Measurements from ENCODE around the gene C1orf185.
"Not testable (repeated sequence)": the region's sequence is repeated elsewhere in the genome, so short reads cannot be mapped to it uniquely, and the experiment has no call there.

Gene C1orf185

GRCh38 chr1:51137696-51138095 is 35.7 kb downstream of the C1orf185 start:
- not testable (repeated sequence) for DNase-seq

- peak in 1 of 3 donors; percentile 8 for DNase-seq
Observed at GRCh38 chr1:51139474-51139873, 37.4 kb downstream of the C1orf185 start.

- DNase-seq = no peak
Observed at GRCh38 chr1:51147394-51147793, 45.4 kb downstream of the C1orf185 start.

DNA sequence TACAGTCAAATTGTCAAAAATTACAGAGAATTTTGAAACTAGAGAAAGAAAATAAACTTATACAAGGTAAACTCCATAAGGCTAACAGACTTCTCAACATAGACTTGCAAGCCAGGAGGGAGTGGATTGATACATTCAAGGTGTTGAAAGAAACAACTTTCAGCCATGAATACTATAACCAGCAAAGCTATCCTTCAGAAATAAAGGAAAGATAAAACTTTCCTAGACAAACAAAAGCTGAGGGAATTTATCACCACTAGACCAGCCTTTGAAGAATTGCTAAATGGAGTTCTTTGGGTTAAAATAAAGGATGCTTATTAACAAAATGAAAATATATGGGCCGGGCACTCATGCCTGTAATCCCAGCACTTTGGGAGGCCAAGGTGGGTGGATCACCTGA is 52.7 kb downstream of the C1orf185 start:
- DNase-seq = no peak

DNA sequence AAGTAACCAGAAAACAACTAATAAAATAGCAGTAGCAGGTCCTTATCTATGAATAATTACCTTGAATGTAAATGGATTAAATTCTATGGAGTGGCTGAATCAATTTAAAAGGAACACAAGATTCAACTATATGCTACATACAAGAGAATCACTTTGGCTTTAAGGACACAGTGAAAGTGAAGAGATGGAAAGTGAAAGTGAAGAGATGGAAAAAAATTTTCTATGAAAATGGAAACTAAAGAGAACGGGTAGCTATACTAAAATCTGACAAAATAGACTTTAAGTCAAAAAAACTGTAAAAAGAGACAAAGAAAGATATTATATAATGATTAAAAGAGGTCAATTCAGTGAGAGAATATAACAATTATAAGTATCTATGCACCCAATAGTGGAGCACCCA is 54.7 kb downstream of the C1orf185 start:
- DNase-seq = peak in 1 of 3 donors; percentile 12

GRCh38 chr1:51157395-51157794 is 55.4 kb downstream of the C1orf185 start:
- no peak for DNase-seq

GRCh38 chr1:51158263-51158662 is 56.2 kb downstream of the C1orf185 start:
- no peak for DNase-seq

DNA sequence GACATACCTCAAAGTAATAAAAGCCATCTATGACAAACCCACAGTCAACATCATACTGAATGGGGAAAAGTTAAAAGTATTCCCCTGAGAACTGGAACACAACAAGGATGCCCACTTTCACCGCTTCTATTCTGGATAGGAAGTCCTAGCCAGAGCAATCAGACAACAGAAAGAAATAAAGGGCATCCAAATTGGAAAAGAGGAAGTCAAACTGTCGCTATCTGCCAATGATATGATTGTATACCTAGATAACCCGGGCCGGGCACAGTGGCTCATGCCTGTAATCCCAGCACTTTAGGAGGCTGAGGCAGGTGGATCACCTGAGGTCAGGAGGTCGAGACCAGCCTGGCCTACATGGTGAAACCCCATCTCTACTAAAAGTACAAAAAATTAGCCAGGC is 60.5 kb downstream of the C1orf185 start:
- not testable (repeated sequence) for DNase-seq

DNA sequence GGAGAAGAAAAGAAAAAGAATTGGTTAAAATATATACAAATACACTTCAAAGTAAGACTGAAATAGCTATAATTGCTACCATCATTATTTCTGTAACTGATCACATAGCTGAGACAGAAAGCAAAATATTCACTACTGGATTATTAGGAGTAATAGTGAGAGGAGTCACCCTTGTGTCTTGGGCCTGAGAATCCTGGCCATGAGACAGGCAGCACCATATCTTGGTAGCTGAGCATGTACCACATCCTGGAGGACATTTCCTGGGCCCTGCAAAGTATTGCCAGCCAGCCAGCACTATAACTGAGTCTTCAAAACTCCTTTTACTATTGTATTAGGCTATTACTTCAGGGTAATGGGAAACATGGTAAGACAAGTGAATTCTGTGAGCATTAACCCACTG is 63.5 kb downstream of the C1orf185 start:
- DNase-seq = no peak

- DNase-seq = peak; percentile 14 to 26 (median 18)
Observed at GRCh38 chr1:51168266-51168845, 66.3 kb downstream of the C1orf185 start.

DNA sequence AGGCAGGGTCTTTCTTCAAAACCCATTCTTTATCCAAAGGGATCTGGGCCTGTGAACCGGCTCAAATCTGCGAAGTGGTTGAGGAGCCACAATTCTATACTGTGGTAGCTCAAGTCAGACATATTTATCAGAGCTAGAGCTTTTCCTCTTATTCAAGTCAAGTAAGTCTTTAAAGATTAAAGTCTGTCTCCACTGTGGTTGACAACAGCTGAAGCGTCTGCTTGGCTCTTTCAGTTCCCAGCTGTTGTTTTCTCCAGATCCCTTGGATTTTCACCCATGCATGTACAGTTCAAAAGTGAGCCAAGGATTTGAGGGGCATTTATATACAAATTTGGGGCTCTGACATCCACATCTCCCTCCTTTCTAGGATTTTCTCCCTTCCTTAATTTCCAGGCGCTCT is 66.9 kb downstream of the C1orf185 start:
- no peak for DNase-seq

- peak; percentile 53 to 87 (median 76) for DNase-seq
Observed at GRCh38 chr1:51170342-51170741, 68.3 kb downstream of the C1orf185 start.

DNA sequence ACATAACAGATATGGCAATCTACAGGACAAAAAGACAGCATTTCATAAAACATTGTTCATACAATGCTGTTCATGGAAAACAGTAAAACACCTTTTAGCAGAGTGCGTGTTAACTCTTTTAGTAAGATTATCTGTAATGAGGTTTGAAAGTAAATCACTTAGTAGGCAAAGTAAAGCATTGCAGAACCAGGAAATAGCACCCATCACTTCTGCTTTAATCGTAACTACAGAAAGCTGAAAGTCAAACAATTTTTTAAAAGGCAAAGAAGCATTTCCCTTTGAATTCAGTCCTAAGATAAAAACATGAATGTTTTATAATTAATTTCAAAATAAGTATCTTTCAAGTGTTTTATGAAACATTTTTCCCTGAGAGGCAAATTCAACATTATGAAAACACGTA is 70.8 kb downstream of the C1orf185 start:
- peak in 2 of 3 donors; percentile 26 to 28 for DNase-seq

GRCh38 chr1:51175278-51175677 is 73.2 kb downstream of the C1orf185 start:
- DNase-seq = peak; percentile 66 to 90 (median 89)

DNA sequence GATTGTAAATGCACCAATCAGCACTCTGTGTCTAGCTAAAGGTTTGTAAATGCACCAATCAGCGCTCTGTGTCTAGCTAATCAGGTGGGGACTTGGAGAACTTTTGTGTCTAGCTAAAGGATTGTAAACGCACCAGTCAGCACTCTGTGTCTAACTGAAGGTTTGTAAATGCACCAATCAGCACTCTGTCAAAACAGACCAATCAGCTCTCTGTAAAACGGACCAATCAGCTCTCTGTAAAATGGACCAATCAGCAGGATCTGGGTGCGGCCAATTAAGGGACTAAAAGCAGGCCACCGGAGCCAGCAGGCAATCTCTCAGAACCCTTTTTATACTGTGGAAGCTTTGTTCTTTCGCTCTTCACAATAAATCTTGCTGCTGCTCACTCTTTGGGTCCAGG is 76.0 kb downstream of the C1orf185 start:
- not testable (repeated sequence) for DNase-seq

DNA sequence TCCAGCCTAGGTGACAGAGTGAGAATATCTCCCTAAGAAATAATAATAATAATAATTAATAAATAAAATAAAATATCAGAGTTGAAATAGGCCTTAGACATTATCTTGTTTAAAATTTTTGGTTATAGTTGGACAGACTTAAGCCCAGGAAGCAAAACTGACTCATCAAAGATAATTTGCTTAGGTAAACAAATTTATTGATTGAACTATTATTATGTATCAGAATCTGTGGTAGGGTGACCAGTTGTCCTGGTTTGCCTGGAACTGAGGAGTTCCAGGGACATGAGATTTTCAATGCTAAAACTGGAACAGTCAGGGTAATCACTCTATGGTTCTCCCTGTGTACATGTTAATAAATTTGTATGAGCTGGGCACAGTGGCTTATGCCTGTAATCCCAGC is 86.2 kb downstream of the C1orf185 start:
- DNase-seq = no peak

DNA sequence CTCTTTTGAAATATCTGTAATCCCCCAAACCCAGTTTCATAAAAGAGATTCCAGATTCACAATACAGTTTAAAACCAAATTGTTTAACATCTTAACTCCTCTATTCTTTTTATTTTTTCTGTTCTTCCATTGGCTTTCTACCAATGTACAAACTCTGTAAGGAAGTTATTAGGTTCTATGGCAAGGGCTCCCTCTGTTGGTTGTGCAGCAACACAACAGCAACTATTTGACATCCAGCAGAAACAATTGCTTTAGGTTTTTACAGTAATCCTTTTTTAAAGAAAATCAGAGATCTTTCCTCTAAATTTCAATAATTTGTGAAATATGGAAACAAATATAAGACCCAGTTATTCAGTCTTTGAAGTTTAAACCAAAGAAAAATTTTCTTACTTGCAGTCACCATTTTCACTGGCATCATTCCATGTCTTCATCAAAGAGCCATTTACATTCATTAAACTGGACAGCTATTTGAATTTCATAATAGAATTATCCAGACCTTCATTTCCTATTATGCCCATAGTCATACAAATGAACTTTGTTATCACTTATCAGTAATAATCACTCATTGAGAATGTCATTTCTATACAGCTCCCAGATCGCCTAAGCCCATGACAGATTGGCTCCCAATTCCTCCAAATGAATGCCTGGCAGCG is 87.5 kb downstream of the C1orf185 start:
- DNase-seq = peak; percentile 71 to 80 (median 73)

GRCh38 chr1:51190961-51191360 is 88.9 kb downstream of the C1orf185 start:
- DNase-seq = peak; percentile 30 to 53 (median 51)

DNA sequence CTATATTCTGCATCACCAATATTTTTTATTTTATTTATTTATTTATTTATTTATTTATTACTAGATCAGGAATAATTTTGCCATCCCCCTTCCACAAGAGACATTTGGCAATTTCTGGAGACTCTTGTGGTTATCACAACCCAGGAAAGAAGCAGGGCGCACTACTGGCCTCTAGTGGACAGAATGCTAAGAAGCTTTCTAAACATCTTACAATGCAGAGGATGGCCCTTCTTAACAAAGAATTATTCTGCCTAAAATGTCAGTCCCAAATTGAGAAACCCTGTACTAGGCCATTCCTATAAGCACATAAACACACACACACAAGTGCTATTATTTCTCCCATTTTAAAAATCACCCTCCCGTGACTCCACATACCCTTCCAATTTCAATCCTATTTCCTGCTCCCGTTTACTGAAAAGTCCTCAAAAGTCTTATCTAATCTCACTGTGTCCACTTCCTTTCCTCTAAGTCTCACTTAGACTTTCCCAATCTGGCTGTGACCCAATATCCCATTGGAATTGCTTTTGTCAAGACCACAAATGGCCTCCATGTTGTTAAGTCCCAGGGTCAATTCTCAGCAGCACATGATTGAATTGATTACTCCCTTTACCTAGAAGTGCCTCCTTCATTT is 90.3 kb downstream of the C1orf185 start:
- peak; percentile 75 to 86 (median 85) for DNase-seq

GRCh38 chr1:51193564-51193963 is 91.5 kb downstream of the C1orf185 start:
- no peak for DNase-seq
